HFF-Myc (cell line): ENCODE data around the gene TESK2.
"Not testable (repeated sequence)": the region's sequence is repeated elsewhere in the genome, so short reads cannot be mapped to it uniquely, and the experiment has no call there.

Experiments
- DNase-seq: peaks from one replicate; pipeline ENCODE4 v3.0.0-alpha.2; 2011; ENCODE audit warnings: low read depth; ENCODE audit errors: extremely low read depth
- H3K4me3 ChIP-seq: replicated peaks from 2 replicates; pipeline ENCODE4 v1.5.1; 2011; ENCODE audit warnings: low read depth, mild to moderate bottlenecking, control low read depth, low read length
- CTCF ChIP-seq: IDR thresholded peaks from 2 replicates; pipeline ENCODE4 v1.5.1; 2012; ENCODE audit warnings: mild to moderate bottlenecking, low read depth, low read length, control low read depth; ENCODE audit errors: missing control alignments

The TESK2 gene

DNA sequence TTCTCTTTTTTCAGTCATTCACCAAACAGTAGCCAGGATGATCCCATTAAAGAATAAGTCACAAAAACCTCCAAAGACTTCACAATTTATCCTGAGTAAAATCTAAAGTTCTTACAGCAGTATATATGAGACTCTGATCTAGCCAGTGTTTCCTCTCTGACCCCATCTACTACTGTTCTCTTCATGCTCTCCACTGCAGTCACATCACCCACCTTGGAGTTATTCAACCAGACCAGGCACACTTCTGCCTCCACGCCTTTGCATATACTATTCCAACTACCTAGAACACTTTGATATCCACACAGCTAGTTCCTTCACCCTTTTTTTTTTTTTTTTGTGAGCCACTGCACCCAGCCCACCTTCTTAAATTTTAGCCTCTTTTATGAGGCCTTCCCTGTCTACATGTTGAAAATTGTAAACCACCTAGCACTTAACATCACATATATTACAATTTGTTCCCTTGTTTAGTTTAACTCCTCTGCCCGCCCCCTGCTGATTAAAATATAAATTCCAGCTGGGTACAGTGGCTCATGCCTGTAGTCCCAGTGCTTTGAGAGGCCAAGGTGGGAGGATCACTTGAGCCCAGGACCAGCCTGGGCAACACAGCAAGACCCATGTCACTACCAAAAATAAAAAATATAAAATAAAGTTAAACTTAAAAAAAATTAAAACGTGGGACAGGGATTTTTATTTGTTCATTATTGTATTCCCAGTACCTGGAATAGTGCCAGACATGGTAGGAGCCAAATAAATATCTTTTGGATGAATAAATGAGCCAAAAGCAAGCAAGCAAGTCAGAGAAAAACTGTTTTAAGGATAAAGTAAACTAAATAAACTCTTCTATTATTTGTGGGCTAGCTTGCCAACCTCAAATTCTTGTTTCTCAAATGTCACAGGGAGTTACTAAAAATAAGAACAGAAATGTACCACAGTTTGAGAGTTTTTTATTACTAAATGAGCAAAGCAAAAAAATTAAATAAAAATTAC, 115.6 kb downstream of the TESK2 start:
- no peak for TF ChIP-seq CTCF
- no peak for DNase-seq
- H3K4me3 ChIP-seq: no peak overlapping the region

DNA sequence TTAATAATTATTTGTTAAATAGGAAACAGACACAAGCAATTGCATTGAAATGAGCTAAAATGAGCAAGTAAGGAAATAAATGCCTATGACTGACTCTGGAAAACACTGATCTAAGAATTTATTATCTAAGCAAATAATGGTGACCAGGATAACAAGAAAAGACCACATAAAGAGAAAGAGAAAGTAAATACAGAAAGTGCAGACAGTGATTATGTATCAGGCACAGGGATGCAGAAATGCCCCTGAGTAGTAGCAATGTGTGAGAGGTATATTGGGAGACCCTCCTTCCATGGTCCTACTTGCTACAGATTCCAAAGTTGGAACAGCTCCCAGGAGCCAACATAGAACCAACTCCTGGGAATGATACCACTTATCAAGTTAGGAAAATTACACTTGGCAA, 117.4 kb downstream of the TESK2 start:
- TF ChIP-seq CTCF: no peak
- DNase-seq: no peak
- H3K4me3 ChIP-seq: no peak overlapping the region

- H3K4me3 ChIP-seq: no peak overlapping the region
- TF ChIP-seq CTCF: no peak
- no peak for DNase-seq
Observed at GRCh38 chr1:45370575-45370974, 120.4 kb downstream of the TESK2 start.

- H3K4me3 ChIP-seq: no peak overlapping the region
- no peak for DNase-seq
- no peak for TF ChIP-seq CTCF
Observed at GRCh38 chr1:45365051-45365450, 125.9 kb downstream of the TESK2 start.

DNA sequence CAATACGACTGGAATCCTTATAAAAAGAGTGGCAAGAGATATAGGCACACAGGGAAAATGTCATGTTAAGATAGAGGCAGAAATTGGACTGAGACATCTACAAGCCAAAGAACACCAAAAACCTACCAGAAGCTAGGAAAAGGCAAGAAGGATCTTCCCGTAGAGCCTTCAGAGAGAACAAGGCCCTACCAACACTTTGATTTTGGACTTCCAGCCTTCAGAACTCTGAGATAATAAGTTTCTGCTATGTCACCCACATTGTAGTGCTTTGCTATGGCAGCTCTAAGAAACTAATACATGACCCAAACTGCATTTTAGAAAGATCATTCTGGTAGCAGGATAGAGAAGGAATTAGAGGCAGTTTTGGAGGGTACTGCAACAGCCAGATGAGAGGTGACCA, 126.7 kb downstream of the TESK2 start:
- no peak for TF ChIP-seq CTCF
- no peak overlapping the region for H3K4me3 ChIP-seq
- no peak for DNase-seq

DNA sequence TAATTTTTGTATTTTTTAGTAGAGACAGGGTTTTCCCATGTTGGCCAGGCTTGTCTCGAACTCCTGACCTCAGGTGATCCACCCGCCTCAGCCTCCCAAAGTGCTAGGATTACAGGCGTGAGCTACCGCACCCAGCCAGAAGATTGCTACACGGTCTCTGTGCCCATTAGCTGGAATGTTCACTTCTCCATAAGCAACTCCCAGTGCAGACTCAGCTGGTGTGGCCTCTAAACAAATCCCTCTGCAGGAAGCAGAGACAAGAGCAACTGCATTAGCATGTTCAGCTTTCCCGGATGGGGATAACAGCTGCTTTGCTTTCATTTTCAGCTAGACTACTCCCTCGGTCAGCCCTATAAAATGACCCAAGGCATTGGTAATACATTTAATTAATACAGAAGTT, 130.0 kb downstream of the TESK2 start:
- H3K4me3 ChIP-seq, DNase-seq: not testable (repeated sequence)

DNA sequence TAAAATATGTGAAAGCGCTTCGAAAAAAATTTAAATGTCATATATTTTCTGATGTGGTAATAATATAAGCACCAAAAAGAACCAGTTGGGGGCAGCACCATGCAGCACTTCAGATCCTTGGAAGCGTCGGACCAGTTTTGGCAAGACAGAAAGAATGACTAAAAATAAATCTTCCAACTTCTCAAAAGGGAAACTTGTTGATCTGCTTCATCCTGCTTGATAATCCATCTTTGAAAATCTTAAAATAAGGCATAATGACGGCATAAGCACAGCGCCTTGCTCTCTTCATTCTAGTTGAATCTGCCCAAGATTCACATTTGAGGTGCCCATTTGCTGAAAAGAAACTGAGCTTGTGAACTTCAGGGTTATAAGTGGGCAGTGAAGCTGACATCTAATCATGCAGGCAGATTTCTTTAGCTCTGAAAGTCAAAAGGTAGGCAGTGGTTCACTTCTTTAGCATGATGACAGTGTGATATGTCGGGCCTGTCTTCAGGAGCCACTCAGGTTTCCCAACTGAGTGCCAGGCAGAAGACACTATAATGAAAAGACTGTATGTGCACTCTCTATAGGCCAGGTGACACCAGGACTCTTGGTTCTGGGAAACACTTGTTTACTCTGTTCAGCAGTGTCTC, 131.0 kb downstream of the TESK2 start:
- no peak overlapping the region for H3K4me3 ChIP-seq
- no peak for DNase-seq
- TF ChIP-seq CTCF: peak; percentile 54
